Panc1 (cell line): ENCODE measurements around the gene SLIT1. TPM values are rescaled to one million over a fixed set of nuclear protein-coding genes. Genes with fewer than 3 reads are reported as not detected.

Experiments used
- ATAC-seq: fragments of 200-7000 bp; cut with Tn5 transposase; 2 replicates; pipeline ENCODE4 v1.9.1; 2020; ENCODE audit warnings: mild to moderate bottlenecking, moderate library complexity
- BruUV-seq: library from RNA; stranded (reverse); fragments of 400-500 nt; replicated peaks from 2 replicates; lab custom pipeline; 2021; lab: Mats Ljungman, UMichigan
- CTCF ChIA-PET: fragments of 300-600 bp; sonication (Branson Sonifier 250); formaldehyde crosslinking; loops from one replicate; lab custom pipeline; 2022; ENCODE audit warnings: antibody characterized with exemption; lab: Charles Lee
- POLR2A ChIA-PET: fragments of 300-600 bp; sonication (Branson Sonifier 250); formaldehyde crosslinking; loops from one replicate; lab custom pipeline; 2022; ENCODE audit warnings: antibody characterized with exemption; lab: Charles Lee
- DNase-seq: peaks from one replicate; pipeline ENCODE4 v3.0.0-alpha.2; 2010; ENCODE audit warnings: low read depth, low spot score
- H3K27ac ChIP-seq: 2 replicates; pipeline ENCODE4 v1.5.1; 2011; ENCODE audit warnings: mild to moderate bottlenecking, low read length, inconsistent platforms
- H3K27me3 ChIP-seq: fragments of 200-500 bp; sonication (Bioruptor generic); 2 replicates; pipeline ENCODE4 v1.6.0; 2014; ENCODE audit warnings: low read length, inconsistent platforms; ENCODE audit not compliant: control insufficient read depth, insufficient read depth
- H3K36me3 ChIP-seq: fragments of 200-500 bp; sonication (Bioruptor generic); 2 replicates; pipeline ENCODE4 v1.5.1; 2014; ENCODE audit warnings: inconsistent platforms, mild to moderate bottlenecking, low read length, moderate library complexity; ENCODE audit not compliant: control insufficient read depth, insufficient read depth
- H3K4me1 ChIP-seq: 2 replicates; pipeline ENCODE4 v1.5.1; 2011; ENCODE audit warnings: inconsistent platforms, mild to moderate bottlenecking, low read length, moderate library complexity; ENCODE audit not compliant: control insufficient read depth, insufficient read depth
- H3K4me3 ChIP-seq, 2 experiments: 2 replicates each; pipeline ENCODE4 v1.5.1; 2011 to 2012; ENCODE audit warnings: low read depth in 2 of 2, low read length in 2 of 2, mild to moderate bottlenecking in 2 of 2, inconsistent platforms in 1 of 2, moderate library complexity in 1 of 2
- H3K9me3 ChIP-seq: fragments of 200-500 bp; sonication (Bioruptor generic); 2 replicates; pipeline ENCODE4 v1.5.1; 2014; ENCODE audit warnings: low read depth, mild to moderate bottlenecking, inconsistent platforms, low read length, moderate library complexity; ENCODE audit not compliant: control insufficient read depth, insufficient read depth
- POLR2AphosphoS5 ChIP-seq: IDR thresholded peaks from 2 replicates; pipeline ENCODE4 v1.6.1; 2012; ENCODE audit warnings: mild to moderate bottlenecking, low read depth, low read length, moderate library complexity
- REST ChIP-seq, 2 experiments: IDR thresholded peaks; 2 replicates each; pipeline ENCODE4 v1.6.1; 2011 to 2012; ENCODE audit warnings: low read depth in 2 of 2, control low read depth in 1 of 2, low read length in 1 of 2, mild to moderate bottlenecking in 1 of 2, moderate library complexity in 1 of 2; ENCODE audit not compliant: insufficient read depth in 1 of 2
- SIN3A ChIP-seq: IDR thresholded peaks from 2 replicates; pipeline ENCODE4 v1.6.1; 2012; ENCODE audit warnings: low read depth, mild to moderate bottlenecking, low read length, moderate library complexity, borderline replicate concordance; ENCODE audit not compliant: insufficient read depth
- TCF7L2 ChIP-seq: IDR thresholded peaks from 2 replicates; pipeline ENCODE4 v1.6.1; 2011; ENCODE audit warnings: mild to moderate bottlenecking, low read depth, low read length, inconsistent platforms
- in situ Hi-C: cut with HindIII; loops from 2 replicates; pipeline ENCODE4 v1.10.0; 2016; ENCODE audit warnings: low sequenced_read_pairs, low pct_unique_long_range_greater_than_20kb
- intact Hi-C: fragments of 100-400 bp; cut with micrococcal nuclease; formaldehyde crosslinking; loops from one replicate; pipeline ENCODE4 v1.10.0; 2022; ENCODE audit not compliant: unreplicated experiment
- total RNA-seq: library from RNA; stranded (reverse); gene quantifications from one replicate; pipeline ENCODE4 v1.2.1, GENCODE V29; 2021; ENCODE audit not compliant: unreplicated experiment
- TF ChIP-seq, protein P1 (sequence below): fragments of 450-650 bp; IDR thresholded peaks from 2 replicates; pipeline ENCODE4 v1.5.1; 2017; ENCODE audit warnings: mild to moderate bottlenecking

The SLIT1 gene
- total RNA-seq, 1 experiment from 2014 or later, result 2.6 TPM

DNA sequence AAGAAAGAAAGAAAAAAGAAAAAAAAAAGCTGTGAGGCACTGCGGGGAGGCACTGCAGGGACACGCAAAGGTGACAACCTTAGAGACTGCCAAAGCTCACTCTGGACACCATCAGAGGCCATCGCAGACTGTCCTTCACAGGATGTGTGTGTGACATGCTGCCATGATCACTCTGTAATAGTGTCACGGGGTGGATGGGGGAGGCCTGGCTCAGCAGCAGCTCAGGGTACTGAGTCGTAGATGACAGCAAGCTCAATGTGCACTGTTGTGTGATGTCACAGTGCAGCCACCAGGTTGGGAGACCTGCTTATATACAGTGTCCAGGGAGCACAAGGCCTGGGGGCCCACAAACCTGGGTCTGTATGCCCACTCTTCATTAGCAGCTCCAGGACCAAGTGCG lies 83.3 kb downstream of the SLIT1 start:
- BruUV-seq, result no TSS peak
- TF ChIP-seq POLR2AphosphoS5, result no peak
- no peak for TF ChIP-seq SIN3A
- no peak for TF ChIP-seq TCF7L2
- TF ChIP-seq REST (IDR thresholded peaks at IDR 0.05; ENCODE audit: insufficient read depth in 1 of 2, low read depth in 2 of 2, low read length in 1 of 2), result no peak
- ATAC-seq, result 0 out of 2 replicates have a peak, but pooled peaks have one; percentile 10
- Histone ChIP-seq H3K36me3 (no peaks in the 10 kb centered on the region), H3K27me3 (0 out of 2 replicates have a peak, but pooled peaks cover 2% of the 10 kb centered on the region), H3K4me1 (no peaks in the 10 kb centered on the region), H3K9me3 (no peaks in the 10 kb centered on the region), H3K27ac (no peak overlapping the region), H3K4me3 (no peak overlapping the region)
- POLR2A ChIA-PET, result interaction anchor here (0.6 kb wide), 1 partner anchor 18 kb away, joined by 3 read pairs; no protein-coding TSS in a partner anchor
- DNase-seq, result no peak
- in situ Hi-C loops, result no loop called here
- intact Hi-C loops, result no loop called here
- CTCF ChIA-PET, result no interaction called here

GRCh38 chr10:97101166-97101940 lies 84.4 kb downstream of the SLIT1 start:
- intact Hi-C loops, result no loop called here
- CTCF ChIA-PET, result interaction anchor here (0.6 kb wide), 1 partner anchor 133 kb away, joined by 9 read pairs; no protein-coding TSS in a partner anchor
- Histone ChIP-seq H3K36me3 (no peaks in the 10 kb centered on the region), H3K27ac (no peak overlapping the region), H3K4me3 (no peak overlapping the region), H3K27me3 (0 out of 2 replicates have a peak, but pooled peaks cover 2% of the 10 kb centered on the region), H3K4me1 (no peaks in the 10 kb centered on the region), H3K9me3 (no peaks in the 10 kb centered on the region)
- BruUV-seq, result no TSS peak
- DNase-seq (no peak), ATAC-seq (no peak)
- in situ Hi-C loops, result no loop called here
- TF ChIP-seq SIN3A, result no peak
- no peak for TF ChIP-seq POLR2AphosphoS5
- TF ChIP-seq TCF7L2, result no peak
- no peak for TF ChIP-seq REST (IDR thresholded peaks at IDR 0.05; ENCODE audit: insufficient read depth in 1 of 2, low read depth in 2 of 2, low read length in 1 of 2)
- TF ChIP-seq, protein P1, sequence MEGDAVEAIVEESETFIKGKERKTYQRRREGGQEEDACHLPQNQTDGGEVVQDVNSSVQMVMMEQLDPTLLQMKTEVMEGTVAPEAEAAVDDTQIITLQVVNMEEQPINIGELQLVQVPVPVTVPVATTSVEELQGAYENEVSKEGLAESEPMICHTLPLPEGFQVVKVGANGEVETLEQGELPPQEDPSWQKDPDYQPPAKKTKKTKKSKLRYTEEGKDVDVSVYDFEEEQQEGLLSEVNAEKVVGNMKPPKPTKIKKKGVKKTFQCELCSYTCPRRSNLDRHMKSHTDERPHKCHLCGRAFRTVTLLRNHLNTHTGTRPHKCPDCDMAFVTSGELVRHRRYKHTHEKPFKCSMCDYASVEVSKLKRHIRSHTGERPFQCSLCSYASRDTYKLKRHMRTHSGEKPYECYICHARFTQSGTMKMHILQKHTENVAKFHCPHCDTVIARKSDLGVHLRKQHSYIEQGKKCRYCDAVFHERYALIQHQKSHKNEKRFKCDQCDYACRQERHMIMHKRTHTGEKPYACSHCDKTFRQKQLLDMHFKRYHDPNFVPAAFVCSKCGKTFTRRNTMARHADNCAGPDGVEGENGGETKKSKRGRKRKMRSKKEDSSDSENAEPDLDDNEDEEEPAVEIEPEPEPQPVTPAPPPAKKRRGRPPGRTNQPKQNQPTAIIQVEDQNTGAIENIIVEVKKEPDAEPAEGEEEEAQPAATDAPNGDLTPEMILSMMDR, result no peak
- POLR2A ChIA-PET, result no interaction called here
